Type B pancreatic cell (in vitro differentiated cells): Measurements from ENCODE around the gene NID1. TPM values are rescaled to one million over a fixed set of nuclear protein-coding genes. Genes with fewer than 3 reads are reported as not detected.

ENCODE experiments used
- DNase-seq: peaks from one replicate; pipeline ENCODE4 v3.0.0; 2021; ENCODE audit warnings: mixed read lengths; ENCODE audit not compliant: unreplicated experiment; ENCODE audit errors: extremely low spot score
- H3K27ac Mint-ChIP-seq: 2 replicates; pipeline ENCODE4 v1.8.0; 2021; ENCODE audit warnings: mild to moderate bottlenecking, mixed read lengths
- H3K27me3 Mint-ChIP-seq: 2 replicates; pipeline ENCODE4 v1.8.0; 2021; ENCODE audit warnings: mixed read lengths
- H3K36me3 Mint-ChIP-seq: 2 replicates; pipeline ENCODE4 v1.8.0; 2021; ENCODE audit warnings: mixed read lengths
- H3K4me1 Mint-ChIP-seq: one replicate; pipeline ENCODE4 v1.8.0; 2021; ENCODE audit warnings: mixed read lengths; ENCODE audit not compliant: unreplicated experiment
- H3K4me3 Mint-ChIP-seq: 2 replicates; pipeline ENCODE4 v1.8.0; 2021; ENCODE audit warnings: mild to moderate bottlenecking, mixed read lengths
- H3K9me3 Mint-ChIP-seq: 2 replicates; pipeline ENCODE4 v1.8.0; 2021; ENCODE audit warnings: mixed read lengths
- total RNA-seq: library from RNA; stranded (reverse); gene quantifications from 2 replicates; pipeline ENCODE4 v1.2.1, GENCODE V29; 2021; ENCODE audit warnings: low replicate concordance
- TF ChIP-seq, protein P1 (sequence below): fragments of 200-600 bp; sonication (generic); conservative IDR thresholded peaks from 2 replicates; pipeline ENCODE4 v1.5.0; 2021; ENCODE audit warnings: antibody characterized with exemption, mild to moderate bottlenecking

Gene NID1
- total RNA-seq, 1 donor from 2014 or later: 65.6 TPM

DNA sequence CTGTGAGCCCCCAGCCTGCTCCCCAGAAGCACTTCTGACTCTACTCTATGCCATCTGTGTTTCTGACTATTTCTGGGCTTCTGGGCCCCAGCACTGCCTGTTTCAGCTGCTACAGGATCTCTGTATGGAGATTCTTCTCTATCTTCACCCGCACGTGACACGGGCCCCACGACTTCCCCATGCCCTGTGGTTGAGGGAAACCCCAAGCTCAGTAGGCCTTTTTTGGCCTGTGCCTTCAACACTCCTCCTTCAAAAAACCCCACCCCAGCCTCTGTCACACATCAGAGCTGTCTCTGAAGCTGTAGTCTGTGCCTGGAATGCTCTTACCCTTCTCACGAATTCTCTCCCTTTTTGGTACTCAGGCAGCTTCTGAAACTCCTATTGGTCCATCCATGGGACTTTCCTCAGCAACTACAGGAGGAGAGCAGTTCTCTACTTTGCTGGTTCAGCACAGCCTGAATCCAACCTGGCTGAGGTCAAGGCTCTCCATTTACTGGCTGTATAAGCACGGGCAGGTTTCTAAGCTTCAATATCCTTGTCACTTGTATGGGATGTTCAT is 2.0 kb upstream of the NID1 start:
- Mint-ChIP-seq H3K27me3 (peaks cover 43% of the 10 kb centered on the region), H3K4me3 (peak overlapping the region; percentile 46), H3K4me1 (peaks cover 28% of the 10 kb centered on the region), H3K36me3 (peaks cover 3% of the 10 kb centered on the region), H3K27ac (no peak overlapping the region), H3K9me3 (peaks cover 12% of the 10 kb centered on the region)
- TF ChIP-seq, protein P1, sequence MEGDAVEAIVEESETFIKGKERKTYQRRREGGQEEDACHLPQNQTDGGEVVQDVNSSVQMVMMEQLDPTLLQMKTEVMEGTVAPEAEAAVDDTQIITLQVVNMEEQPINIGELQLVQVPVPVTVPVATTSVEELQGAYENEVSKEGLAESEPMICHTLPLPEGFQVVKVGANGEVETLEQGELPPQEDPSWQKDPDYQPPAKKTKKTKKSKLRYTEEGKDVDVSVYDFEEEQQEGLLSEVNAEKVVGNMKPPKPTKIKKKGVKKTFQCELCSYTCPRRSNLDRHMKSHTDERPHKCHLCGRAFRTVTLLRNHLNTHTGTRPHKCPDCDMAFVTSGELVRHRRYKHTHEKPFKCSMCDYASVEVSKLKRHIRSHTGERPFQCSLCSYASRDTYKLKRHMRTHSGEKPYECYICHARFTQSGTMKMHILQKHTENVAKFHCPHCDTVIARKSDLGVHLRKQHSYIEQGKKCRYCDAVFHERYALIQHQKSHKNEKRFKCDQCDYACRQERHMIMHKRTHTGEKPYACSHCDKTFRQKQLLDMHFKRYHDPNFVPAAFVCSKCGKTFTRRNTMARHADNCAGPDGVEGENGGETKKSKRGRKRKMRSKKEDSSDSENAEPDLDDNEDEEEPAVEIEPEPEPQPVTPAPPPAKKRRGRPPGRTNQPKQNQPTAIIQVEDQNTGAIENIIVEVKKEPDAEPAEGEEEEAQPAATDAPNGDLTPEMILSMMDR: no peak
- DNase-seq: no peak

DNA sequence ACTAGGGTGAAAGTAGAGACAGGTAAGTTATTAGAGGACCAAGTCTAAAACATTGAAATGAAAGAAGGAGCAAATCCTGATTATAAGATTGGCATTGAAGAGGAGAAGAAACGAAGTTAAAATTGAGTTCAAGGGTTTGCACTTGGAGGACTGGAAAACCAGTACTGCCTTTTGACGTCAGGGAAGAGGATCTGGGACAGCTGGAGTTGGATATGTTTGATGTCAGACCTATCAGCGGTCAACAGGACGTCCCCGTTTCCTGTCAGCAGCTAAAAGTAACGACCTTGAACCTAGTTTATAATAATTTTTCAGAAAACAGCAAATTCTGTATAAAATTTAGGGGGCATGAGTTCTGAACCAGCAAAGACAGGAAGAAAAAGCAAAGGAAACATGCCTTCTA is 1.2 kb upstream of the NID1 start:
- H3K9me3 Mint-ChIP-seq: peaks cover 7% of the 10 kb centered on the region
- no peak overlapping the region for H3K27ac Mint-ChIP-seq
- peaks cover 31% of the 10 kb centered on the region for H3K4me1 Mint-ChIP-seq
- peak overlapping the region; percentile 69 for H3K4me3 Mint-ChIP-seq
- H3K36me3 Mint-ChIP-seq: peaks cover 3% of the 10 kb centered on the region
- TF ChIP-seq, protein P1: no peak
- H3K27me3 Mint-ChIP-seq: peaks cover 48% of the 10 kb centered on the region
- no peak for DNase-seq

DNA sequence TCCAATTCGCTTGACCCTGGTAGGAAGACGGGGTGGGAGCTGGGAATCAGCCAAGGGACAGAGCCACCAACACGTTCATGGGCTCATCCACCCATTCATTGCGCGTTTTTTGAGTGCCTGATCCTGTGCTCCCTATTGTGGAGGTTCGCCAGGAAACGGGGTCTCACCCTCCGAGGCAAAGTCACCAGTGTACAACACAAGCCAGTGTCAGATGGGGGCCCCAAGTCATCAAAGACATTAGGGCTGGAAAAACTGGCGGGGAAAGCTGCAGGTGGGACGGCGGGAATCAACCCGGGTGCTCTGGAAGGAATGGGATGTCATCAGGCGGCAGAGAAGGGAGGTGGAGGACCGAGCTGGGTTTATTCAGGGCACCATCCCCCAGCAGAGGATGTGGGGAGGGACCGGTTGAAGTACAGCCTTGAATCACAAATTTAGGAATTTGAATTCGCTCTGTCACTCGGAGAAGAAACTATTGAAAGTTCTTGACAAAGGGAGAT is 667 bp upstream of the NID1 start:
- TF ChIP-seq, protein P1: no peak
- Mint-ChIP-seq H3K9me3 (peaks cover 4% of the 10 kb centered on the region), H3K4me1 (peaks cover 35% of the 10 kb centered on the region), H3K27ac (no peak overlapping the region), H3K4me3 (peak overlapping the region; percentile 69), H3K36me3 (peaks cover 7% of the 10 kb centered on the region), H3K27me3 (peaks cover 53% of the 10 kb centered on the region)
- no peak for DNase-seq

DNA sequence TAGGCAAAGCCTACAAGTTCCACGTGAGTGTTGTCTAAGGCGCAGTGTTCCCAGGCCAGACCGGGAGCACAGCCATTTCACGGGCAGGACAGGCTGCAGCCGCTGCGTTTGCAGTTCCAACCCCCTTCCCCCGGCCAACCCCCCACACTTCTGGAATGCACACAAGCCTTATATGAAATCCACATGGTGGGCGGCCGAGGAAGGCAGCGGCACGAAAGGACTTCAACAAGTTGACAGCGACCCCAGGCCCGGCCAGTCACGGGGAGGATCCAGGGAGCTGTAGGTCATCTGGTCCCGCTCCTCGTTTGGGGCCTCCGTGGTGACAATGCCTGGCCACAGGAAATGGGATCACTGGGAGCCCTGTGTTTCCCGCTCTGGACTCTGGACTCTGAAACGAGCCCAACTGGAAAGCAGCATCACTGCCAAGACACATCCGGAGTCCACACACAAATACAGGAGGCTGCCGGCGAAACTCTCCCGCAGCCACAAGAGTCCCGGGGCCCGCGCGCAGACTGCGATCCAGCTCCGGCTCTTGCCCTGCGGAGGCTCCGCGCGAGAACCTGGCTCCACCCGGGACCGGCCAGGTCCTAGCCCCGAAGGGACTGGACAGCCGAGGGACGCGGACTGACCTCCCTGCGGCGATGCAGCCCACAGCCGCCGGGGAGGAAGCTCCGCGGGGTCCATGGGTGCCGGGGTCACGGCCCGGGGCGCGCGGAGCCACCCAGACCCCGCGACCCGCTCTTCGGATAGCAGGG is 794 bp downstream of the NID1 start:
- Mint-ChIP-seq H3K4me1 (peaks cover 40% of the 10 kb centered on the region), H3K27ac (peak overlapping the region; percentile 41), H3K9me3 (no peaks in the 10 kb centered on the region), H3K27me3 (peaks cover 57% of the 10 kb centered on the region), H3K36me3 (peaks cover 7% of the 10 kb centered on the region), H3K4me3 (peak overlapping the region; percentile 88)
- TF ChIP-seq, protein P1: peak; percentile 12
- no peak for DNase-seq

DNA sequence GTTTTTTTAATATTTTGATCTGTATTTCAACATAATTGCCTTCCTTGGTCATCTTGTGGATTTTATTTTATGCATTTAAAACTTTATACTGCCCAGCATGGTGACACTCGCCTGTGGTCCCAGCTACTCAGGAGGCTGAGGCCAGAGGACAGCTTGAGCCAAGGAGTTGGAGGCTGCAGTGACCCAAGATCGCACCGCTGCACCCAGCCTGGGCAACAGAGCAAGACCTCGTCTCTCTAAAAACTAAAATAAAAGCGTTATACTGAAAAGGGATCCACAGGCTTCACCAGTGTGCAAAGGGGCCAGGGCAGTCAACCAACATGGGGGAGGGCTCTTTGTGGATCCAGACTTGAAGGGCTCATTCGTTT is 1.4 kb downstream of the NID1 start:
- Mint-ChIP-seq H3K4me3 (peak overlapping the region; percentile 88), H3K27ac (peak overlapping the region; percentile 41), H3K4me1 (peaks cover 46% of the 10 kb centered on the region), H3K27me3 (peaks cover 57% of the 10 kb centered on the region), H3K9me3 (no peaks in the 10 kb centered on the region), H3K36me3 (peaks cover 7% of the 10 kb centered on the region)
- TF ChIP-seq, protein P1: no peak
- DNase-seq: no peak
